HG02870 (cell line): ENCODE data around the gene SHC1.

Experiments used
- ATAC-seq: cut with Tn5 transposase; IDR thresholded peaks from one replicate; pipeline ENCODE4 v1.9.1; 2021; ENCODE audit warnings: mild to moderate bottlenecking, moderate library complexity; ENCODE audit not compliant: unreplicated experiment

The SHC1 gene

DNA sequence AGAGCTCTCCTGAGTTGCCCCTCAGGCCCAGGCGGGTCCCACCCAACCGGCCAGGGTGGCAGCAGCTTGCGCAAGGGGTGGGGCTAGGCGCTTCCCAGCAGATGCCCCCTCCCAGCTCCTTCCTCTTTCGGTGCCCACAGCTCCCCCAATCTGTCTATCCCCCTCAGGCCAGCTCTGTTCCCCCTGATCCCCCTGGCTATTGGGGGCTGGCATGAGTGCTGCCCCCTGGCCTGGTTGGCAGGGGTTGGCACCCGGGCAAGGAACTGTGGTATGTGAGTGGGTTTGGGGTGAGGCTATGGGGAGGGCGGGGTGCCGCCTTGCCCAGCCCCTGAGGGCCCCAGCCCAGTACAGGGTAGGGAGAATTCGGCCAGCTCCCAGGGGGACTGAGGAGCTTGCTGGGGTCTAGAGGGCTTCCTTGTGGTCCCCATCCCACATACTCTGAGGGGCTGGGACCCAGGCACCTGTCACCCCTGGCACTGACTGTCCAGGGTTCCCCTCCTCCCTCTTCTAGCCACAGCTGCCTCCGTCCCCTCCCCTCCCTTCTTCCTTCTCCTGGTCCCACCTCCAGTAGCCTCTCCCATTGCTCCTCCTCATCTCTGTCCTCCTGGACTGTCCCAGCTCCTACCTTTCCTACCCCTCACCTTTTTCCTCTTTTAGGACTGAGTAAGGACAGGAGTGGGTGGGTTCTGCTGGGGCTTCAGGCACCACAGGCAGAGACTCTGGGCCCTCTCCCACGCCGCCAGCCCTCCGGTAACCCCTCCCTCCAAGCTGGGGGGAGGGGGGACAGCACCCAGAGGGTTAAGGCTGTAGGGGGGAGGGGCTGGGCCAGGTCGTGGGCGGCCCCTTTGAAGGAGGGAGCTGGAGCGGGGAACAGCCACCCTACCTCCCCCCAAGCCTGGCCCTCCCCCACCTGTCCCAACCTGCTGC, 37.7 kb upstream of the SHC1 start:
- no peak for ATAC-seq

DNA sequence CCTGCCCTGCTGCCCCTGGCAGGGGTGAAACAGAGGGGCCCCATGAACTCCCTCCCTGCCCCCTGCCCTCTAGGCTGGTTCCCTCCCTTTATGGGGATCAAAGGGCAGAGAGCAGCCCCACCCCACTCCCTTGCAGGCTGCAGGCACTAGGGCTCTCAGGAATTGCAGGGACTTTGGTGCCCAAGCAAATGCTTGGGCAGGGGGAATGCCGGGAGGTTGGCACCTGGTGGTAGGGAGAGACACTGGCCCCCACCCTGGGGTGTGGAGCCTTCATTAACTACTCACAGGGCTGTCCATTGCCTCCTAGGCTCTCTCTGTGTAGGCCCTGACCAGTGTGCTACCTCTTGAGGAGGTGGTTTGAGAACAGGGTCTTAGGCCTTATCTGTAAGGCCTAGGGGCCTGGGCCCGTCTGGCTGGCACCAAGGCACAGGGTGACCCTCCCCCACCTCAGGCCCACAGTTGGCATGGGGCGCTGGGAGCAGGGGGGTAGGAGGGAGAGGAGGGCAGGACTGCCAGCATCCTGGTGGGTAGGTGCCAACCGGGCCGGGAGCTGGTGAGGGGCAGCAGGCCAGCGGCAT, 36.8 kb upstream of the SHC1 start:
- ATAC-seq = no peak

DNA sequence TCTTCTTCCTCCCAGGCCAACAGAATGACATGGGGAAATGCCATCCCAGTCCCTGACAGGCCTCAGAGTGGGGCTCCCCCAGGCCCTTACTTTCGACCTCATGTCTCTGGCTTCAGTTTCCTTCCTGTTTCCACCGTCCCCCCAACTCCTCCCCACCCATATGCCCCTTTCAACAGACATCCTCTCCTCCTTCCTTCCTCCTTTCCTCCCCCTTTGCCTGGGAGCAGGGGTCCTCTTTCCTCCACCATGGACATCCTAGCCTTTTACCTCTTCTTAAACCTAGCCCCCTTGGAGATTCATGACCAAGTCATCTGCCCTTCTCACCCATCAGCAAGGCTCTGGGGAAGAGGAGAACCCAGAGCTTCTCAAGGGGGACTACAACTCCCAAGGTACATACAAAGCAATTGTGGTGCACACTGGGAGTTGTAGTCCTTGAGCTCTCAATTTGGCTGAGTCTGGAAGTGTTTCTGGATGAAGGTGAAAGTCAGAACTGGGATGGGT, 36.1 kb upstream of the SHC1 start:
- no peak for ATAC-seq

DNA sequence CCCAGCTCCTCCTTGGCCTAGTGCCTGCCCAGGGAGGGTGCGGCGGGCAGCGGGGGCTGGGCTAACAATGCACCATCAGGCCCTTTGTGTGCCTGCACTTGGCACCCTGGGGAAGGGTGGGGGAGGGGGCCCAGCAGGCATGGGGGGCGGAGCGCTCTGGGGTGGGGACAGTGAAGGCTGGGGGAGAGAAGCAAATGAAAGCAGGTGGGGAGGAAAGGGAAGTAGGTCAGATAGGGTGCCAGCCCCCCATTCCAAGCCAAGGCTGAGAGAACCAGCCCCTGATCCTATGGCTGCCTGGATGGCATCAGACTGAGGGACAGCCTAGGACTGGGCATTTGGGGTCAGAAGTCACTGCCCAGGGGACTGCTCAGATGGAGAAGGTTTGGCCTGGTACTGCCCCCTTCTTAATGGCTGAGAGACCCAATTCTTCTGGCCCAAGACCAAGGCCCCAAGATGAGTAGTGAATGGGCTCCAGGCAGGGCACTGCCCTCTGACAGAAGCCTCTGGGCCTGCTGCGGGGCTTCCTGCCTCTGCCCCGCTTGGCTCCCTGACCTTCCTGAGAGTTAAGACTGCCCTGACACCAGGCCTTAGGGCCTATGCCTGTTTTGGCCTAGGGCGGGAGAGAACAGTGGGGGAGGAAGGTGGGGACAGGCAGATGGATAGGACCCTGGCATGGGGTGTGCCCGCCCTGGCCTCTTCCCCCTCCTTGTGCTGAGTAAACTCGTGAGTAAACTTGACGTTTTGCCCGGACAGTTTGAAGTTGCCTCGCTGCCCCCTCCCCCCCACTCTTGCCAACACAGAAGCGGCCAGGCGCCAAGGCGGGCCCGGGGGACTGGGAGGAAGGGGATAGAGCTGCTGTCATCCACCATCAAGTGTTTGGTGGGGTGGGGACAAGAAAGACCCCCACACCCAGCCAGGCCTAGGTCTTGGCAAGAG, 34.8 kb upstream of the SHC1 start:
- ATAC-seq = no peak

DNA sequence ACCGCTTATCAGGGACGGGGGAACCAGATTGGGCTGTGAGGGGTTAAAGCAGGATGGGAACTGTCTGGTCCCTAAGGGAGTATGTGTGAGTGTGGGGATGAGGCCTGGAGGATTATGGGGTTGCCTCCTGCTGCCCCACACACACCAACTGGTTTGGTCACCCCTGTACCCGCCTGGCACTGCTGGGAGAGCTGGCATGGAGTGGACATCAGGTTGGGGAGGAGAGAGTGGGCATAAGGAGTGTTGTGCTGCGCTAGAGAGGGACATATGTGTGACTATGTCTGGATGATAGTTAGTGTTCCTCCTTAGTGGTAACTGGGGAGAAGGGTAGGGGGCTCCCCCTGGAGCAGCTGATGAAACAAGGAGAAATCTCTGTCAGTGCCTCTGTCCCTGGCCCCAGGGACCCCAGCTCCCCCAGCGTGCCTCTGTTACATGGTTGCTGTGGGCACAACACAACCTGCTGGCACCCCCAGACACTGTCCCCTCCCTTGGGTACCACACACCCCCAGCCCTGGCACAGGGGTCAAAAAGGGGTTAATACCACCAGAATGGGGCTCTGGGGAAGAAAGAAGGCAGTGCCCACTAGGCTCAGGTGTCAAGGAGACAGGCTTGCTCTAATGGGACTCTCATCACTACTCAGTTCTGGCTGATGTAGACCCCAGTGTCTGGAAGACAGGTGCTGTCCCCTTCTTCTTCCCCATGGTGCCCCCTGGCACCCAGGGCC, 34.0 kb upstream of the SHC1 start:
- no peak for ATAC-seq

DNA sequence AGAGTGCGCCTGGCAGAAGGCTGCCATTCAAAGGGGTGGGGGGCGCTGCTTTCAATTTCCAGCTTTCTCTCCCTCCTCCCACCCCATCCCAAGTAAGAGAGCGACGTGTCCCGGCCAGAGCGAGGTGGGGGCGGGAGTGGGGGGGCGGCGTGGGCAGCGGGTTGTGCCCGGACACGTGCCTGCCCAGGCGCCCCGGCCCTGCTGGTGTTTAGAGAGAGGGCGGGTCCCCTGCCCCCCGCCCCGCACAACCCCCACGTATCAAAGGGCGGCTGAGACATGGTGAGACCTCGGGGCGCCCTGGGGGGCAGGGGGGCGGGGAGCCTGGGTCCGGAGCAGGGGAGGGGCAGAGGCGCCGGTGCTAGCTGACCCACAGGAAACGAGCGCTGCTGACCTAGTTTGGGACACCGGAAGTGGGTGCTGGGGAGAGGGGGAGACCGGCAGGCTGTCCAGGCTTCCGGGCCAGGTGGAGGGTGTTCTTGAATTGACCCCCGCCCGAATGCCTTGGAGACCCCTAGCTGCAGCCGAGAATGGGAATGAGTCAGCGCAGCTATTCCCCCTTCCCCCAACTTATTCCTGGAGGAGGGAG, 33.3 kb upstream of the SHC1 start:
- no peak for ATAC-seq

DNA sequence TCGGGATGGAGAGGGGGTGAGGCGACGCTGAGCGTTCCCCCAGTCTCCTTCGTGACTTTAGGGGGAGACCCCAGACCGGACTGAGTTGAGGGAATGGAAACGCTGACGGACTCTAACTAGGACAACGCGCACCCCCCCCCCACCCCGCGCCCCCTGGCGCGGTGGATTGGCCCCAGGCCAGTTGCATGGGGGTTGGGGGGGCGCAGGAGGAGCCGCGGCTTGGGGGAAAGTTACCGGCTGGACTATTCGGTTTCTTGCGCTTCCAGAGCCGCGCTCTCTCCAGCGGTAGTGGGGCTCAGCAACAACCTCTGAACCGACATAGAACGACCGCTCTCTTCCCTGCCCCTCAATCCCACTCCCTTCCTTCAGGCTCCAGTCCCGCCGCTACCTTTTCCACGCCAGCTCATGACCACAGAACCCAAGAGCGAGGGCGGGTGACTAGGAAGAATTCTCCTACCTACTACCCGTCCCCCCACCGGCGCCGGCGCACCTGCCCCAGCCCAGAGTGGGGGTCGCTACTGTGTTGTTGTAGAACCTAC, 32.7 kb upstream of the SHC1 start:
- ATAC-seq = no peak

DNA sequence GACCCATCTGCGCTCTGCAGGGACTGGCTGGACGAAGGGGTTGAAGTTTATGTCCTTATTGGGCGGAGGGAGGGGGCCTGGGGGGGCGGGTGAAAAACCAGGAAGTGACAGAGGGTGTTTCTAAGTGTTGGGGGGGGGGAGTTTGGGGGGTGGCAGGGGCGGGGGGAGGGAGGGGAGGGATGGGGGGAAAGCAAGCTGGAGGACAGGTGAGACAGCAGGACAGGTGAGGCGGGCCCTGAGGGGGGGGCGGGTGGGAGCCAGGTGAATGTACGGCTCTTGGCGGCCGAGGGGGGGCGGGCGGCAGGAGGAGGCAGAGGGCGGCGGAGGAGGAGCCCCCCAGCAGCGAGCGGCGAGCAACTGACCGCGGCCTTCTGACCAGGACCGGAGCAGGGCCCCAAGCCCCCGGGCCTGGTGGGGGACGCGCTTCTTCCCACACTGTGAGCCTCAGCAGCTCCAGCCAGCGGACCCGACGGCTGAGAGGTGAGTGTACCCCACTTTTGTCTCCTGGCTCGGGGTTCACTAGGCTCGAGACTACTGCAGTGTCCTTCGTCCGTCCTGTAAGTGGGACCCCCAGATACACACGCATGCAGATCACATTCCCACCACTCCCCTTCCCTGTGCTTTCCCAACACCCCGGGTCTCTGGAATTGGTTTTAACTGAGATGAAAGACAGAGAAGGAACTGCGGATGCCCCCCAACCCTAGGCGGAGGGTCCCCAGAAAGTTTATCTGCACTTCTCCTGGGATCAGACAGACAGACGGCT, 32.1 kb upstream of the SHC1 start, which contains the start of gene ZBTB7B:
TSS of gene ZBTB7B (plus strand) at position 339 of the 763 bp plus-strand sequence. CDS start 11,859 bp downstream, outside the sequence.
- no peak for ATAC-seq

DNA sequence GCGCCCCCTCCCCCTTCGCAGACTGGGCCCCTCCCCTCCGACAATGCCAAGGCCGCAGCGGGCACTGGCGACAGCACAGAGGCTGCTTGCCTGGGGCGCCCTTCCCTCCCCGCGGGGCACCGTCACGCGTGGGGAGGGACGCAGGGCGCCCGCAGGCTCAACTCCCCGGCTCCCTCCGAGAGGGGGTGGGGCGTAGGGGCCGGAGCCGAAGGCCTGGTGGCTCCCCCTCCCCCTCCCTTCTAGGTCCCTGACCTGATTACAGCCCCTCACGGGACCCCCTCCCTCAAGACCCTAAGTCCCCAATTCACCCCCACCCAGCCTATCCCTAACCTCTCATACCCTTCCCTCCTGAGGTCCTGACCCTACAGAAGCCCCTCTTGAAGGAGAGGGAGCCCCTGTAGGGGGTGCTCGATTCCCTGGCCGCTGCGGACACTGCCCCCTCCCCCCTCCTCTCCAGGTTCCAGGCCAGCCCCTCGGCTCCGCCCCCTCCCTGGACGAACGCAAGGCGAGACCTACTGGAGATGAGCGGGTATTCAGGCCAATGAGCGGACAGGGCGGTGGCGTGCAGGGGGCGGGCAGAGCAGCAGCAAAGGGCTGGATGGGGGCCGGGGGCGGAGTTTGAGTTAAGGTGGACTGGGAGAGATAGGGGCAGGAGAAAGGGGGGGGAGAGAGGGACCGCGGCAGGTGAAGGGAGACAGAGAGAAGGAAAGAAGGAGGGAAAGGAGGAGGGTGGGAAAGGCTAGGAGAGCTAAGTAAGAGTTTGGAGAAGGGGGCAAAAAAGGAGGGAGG, 31.3 kb upstream of the SHC1 start:
- peak; percentile 56 for ATAC-seq

DNA sequence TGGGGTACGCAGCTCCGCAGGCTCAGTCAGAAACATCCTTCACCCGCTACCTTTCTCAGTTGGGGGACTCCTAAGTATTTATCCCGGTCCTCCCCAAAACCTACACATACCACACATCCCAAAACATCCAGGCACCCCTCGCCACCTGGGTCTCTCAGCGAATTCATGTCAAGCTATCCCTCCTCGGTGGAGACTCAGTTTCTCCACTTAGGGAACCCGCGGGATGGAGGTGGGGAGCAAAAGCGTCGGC, 30.8 kb upstream of the SHC1 start:
- ATAC-seq = no peak

DNA sequence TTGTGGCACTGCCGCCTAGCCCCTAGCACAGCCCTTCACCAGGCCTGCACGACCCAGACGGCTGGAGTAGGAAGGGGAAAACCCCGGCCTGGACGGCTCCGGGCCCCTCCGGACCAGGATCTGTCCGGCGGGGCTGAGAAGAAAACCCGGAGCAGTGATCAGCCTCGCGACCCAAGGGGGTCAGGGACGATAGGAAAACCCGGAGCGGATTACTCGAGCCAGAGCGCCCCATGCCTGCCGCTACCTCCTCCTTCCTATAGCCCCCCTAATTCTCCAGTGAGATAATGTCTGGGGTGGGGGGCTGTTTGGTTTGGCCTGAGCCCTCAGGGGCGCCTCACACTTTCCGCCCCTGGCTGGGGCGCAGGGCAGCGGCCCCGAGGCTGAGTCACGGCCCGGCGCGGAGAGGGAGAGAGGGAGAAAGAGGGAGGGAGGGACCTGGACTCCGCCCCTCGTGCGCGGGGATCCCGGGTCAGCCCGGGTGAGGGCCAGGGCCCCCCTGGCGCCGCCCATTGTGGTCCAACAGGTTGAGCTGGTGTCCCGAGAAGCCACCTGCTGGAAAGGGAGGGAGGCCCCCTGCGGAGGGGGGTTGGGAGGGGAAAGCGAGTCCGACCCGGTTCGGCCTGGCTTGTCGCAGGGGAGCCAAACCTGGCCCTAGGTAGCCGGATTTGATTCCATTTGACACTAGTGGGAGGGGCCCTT, 30.3 kb upstream of the SHC1 start:
- ATAC-seq = peak; percentile 34

DNA sequence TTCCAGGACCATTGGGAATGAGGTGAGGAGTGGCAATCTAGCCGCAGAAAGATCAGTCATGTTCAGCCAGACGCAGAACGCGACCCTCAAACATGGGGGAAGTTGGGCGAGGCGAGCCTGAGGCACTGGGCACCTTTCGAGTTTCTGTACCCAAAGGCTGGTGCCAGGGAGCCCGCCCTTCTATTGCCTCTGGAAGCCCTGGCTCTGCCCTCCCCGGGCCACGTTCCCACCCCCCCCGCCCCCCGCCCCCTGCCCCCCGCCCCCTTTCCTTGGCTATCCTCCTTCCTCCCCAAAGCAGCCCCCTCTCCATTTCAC, 29.8 kb upstream of the SHC1 start:
- no peak for ATAC-seq

DNA sequence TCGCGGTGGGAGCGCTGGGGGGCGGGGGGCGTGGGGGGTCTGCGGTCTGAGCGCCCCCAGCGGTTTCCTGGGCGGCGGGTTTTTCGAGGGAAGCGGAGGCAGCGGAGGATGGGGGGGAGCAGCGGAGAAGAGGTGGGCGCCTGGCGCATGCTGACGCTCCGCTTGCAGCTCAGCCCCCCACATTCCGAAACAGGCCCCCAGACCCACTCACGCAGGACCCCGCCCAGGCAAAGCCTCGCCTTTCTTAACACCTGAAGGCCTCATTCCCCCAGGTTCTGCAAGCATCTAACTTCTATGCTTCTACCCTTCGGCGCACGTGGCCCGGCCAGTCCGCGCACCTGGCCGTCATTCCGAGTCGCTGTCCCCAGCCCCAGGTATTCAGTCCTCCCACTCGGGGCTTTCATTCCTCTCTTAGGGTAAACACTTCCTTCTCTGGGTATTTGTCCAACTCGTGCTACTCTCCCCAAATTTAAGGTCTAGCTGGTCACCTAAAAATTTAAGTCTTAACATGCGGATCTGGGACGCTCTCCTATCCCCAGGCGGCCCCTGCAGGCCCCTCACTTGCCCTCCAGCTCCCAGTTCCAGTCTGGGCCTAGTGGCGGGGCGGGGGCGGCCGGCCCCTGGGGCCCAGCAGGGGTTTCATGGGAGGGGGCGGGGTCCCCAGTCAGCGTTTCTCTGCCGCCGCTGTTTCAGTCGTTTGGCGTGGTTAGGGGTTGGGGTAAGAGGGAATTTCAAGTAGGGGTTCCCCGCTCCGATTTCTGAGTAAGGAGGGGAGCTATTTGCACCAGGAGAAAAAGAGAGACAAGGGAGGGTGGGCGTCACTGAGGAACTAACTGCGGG, 29.2 kb upstream of the SHC1 start:
- no peak for ATAC-seq

DNA sequence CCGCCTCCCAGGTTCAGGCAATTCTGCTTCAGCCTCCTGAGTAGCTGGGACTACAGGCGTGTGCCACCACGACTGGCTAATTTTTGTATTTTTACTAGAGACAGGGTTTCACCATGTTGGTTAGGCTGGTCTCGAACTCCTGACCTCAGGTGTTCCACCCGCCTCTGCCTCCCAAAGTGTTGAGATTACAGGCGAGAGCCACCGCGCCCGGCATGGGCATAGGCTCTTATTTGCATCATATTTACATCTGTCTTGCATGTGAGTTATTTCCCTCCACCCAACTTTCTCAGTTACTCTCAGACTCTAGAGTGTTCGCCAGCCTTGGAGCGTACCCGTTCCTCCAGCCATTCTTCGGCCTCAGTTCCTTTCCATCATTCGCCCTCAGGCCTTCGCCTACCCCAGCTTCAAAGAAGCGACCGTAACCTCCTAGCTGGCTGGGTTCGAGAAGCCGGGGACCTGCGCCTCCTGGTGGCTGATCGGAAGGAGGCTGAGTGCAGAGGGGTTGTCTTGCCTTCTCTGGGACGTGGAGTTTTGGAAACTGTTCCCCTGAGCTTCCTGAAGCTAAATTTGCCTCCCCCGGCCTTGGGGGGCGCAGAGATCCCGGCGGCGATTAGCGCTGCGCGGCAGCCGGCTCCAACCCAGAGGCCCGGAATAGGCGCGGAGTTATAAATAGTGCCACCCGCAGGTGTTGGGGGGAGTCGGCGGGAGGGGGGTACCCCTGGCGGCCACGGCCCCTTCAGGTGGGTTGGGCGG, 28.4 kb upstream of the SHC1 start:
- no peak for ATAC-seq

DNA sequence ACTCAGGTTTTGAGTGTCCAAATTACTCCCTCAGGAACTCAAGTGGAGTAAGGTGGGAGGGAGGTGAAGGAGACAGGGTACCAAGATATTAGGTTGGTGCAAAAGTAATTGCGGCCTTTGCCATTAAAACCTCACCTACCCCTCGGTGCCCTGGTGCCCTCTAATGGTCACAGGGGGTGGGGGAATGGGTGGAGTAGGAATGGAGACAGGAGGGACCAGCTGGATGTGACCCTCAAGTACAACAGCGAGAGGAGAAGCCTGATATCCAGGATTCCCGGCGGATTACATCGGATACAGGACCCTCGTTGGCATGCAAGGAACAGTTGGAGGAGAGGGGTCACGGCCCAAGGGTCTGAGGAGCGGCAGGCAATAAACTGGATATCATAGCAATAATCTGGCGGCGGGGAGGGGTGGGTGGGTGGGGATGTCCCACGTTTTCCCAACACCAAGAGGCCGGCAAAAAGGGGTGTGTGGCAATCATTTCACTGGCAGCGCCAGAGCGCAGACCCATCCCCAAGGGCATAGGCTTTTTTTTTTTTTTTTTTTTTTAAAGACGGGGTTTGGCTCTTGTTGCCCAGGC, 27.7 kb upstream of the SHC1 start:
- no peak for ATAC-seq
